HG03135 (cell line): Measurements from ENCODE around the gene CCDC136.

Source experiments
- ATAC-seq: cut with Tn5 transposase; IDR thresholded peaks from one replicate; pipeline ENCODE4 v1.9.1; 2021; ENCODE audit warnings: mild to moderate bottlenecking, moderate library complexity; ENCODE audit not compliant: unreplicated experiment

CCDC136 gene

GRCh38 chr7:128775744-128776474 lies 15.9 kb upstream of the CCDC136 start, which contains the start of gene OPN1SW:
OPN1SW (minus strand) TSS chr7:128775794; CDS start chr7:128775781, 13 bp downstream.
- ATAC-seq = no peak

GRCh38 chr7:128777156-128778123 lies 14.3 kb upstream of the CCDC136 start:
- no peak for ATAC-seq

GRCh38 chr7:128778946-128779345 lies 12.8 kb upstream of the CCDC136 start:
- no peak for ATAC-seq

GRCh38 chr7:128781126-128781525 lies 10.6 kb upstream of the CCDC136 start:
- no peak for ATAC-seq

- no peak for ATAC-seq
Observed at GRCh38 chr7:128781851-128782250, 9.9 kb upstream of the CCDC136 start.

GRCh38 chr7:128783143-128783861 lies 8.5 kb upstream of the CCDC136 start:
- no peak for ATAC-seq

- no peak for ATAC-seq
Observed at GRCh38 chr7:128785738-128786137, 6.0 kb upstream of the CCDC136 start.

GRCh38 chr7:128788446-128789412 lies 3.0 kb upstream of the CCDC136 start:
- no peak for ATAC-seq

GRCh38 chr7:128790315-128791041 lies 1.3 kb upstream of the CCDC136 start:
- no peak for ATAC-seq

- no peak for ATAC-seq
Observed at GRCh38 chr7:128791972-128792327, 182 bp downstream of the CCDC136 start.

- no peak for ATAC-seq
Observed at GRCh38 chr7:128792471-128793180, 858 bp downstream of the CCDC136 start.

GRCh38 chr7:128793181-128793547 lies 1.4 kb downstream of the CCDC136 start:
- no peak for ATAC-seq

- ATAC-seq = no peak
Observed at GRCh38 chr7:128794020-128794419, 2.3 kb downstream of the CCDC136 start.

- ATAC-seq = no peak
Observed at GRCh38 chr7:128794436-128794835, 2.7 kb downstream of the CCDC136 start.

- ATAC-seq = no peak
Observed at GRCh38 chr7:128795129-128795528, 3.4 kb downstream of the CCDC136 start.

- no peak for ATAC-seq
Observed at GRCh38 chr7:128796327-128796726, 4.6 kb downstream of the CCDC136 start.

GRCh38 chr7:128799451-128799850 lies 7.7 kb downstream of the CCDC136 start:
- ATAC-seq = no peak

GRCh38 chr7:128800567-128800966 lies 8.8 kb downstream of the CCDC136 start:
- no peak for ATAC-seq

GRCh38 chr7:128801003-128801402 lies 9.2 kb downstream of the CCDC136 start:
- no peak for ATAC-seq
